Esophagus squamous epithelium (tissue), 5 donors: ENCODE results near the gene PPP1R12C. TPM values are rescaled to one million over a fixed set of nuclear protein-coding genes. Genes with fewer than 3 reads are reported as not detected.

Experiments used
- DNase-seq: peaks from one replicate; lab custom pipeline; 2025; lab: John Stamatoyannopoulos, UW
- H3K27ac ChIP-seq, 4 donors: fragments of 200-600 bp; sonication (generic); one replicate each; pipeline ENCODE4 v1.5.1; 2016 to 2019; ENCODE audit warnings: mild to moderate bottlenecking in 1 of 4
- H3K27me3 ChIP-seq, 4 donors: fragments of 200-600 bp; sonication (generic); 1 replicate in 3 of 4; 2 replicates in 1 of 4; pipeline versions ENCODE4 v1.5.1 to v1.6.0; 2017 to 2021; ENCODE audit warnings: antibody characterized with exemption in 1 of 4
- H3K36me3 ChIP-seq, 3 donors: fragments of 200-600 bp; sonication (generic); one replicate each; pipeline ENCODE4 v1.5.1; 2016 to 2019
- H3K4me1 ChIP-seq, 3 donors: fragments of 200-600 bp; sonication (generic); one replicate each; pipeline ENCODE4 v1.5.1; 2017 to 2019
- H3K4me3 ChIP-seq, 4 donors: fragments of 200-600 bp; sonication (generic); 1 replicate in 3 of 4; 2 replicates in 1 of 4; pipeline ENCODE4 v1.5.1; 2016 to 2019; ENCODE audit warnings: mild to moderate bottlenecking in 2 of 4, moderate library complexity in 1 of 4
- H3K9me3 ChIP-seq, 3 donors: fragments of 200-600 bp; sonication (generic); one replicate each; pipeline ENCODE4 v1.5.1; 2016 to 2019
- CTCF ChIP-seq, 6 experiments: fragments of 450-650 bp in 4 of 6; fragments of 200-600 bp in 2 of 6; sonication (generic) in 2 of 6; IDR thresholded peaks; one replicate each; pipeline ENCODE4 v1.5.1; 2016 to 2019; ENCODE audit warnings: antibody characterized with exemption in 6 of 6, mild to moderate bottlenecking in 4 of 6, moderate library complexity in 4 of 6
- POLR2A ChIP-seq, 4 donors: fragments of 450-650 bp; IDR thresholded peaks; one replicate each; pipeline ENCODE4 v1.6.1; 2017; ENCODE audit warnings: antibody characterized with exemption in 4 of 4, mild to moderate bottlenecking in 4 of 4, moderate library complexity in 3 of 4
- WGBS, 2 donors: methylation state at CpG; one replicate each; pipeline ENCODE4 v1.1.5; 2018; 5-methylcytosine and 5-hydroxymethylcytosine counted together
- intact Hi-C: fragments of 100-400 bp; cut with DNase I; formaldehyde crosslinking; loops from one replicate; pipeline ENCODE4 v1.15.0; 2022
- total RNA-seq, 4 donors: library from RNA; depleted of rRNA; stranded (reverse); fragments of >200 nt; gene quantifications; one replicate each; pipeline ENCODE4 v1.1.0, GENCODE V29; 2016
- donor health status: DM: yes; HTN: yes; CAD: no.

The PPP1R12C gene
- total RNA-seq, 4 donors from 2014 or later: 35.1 to 89.1 (median 43.7) TPM

- intact Hi-C loops: no loop called here
- no peak for TF ChIP-seq POLR2A (IDR thresholded peaks at IDR 0.05)
- no peak for TF ChIP-seq CTCF (IDR thresholded peaks at IDR 0.05)
- WGBS, 2 donors: 86 to 89% methylated on average over 7 to 12 of the region's 17 CpGs
- Histone ChIP-seq H3K4me3 (no peak overlapping the region), H3K4me1 (peaks cover 0 to 4% (median 0%) of the 10 kb centered on the region in 3 donors), H3K27me3 (no peaks in the 10 kb centered on the region), H3K9me3 (no peaks in the 10 kb centered on the region), H3K27ac (no peak overlapping the region), H3K36me3 (peaks cover 24 to 100% (median 40%) of the 10 kb centered on the region in 3 donors)
- no peak for DNase-seq
These were observed 70.3 kb downstream of the PPP1R12C start for GRCh38 chr19:55046975-55047622.

DNA sequence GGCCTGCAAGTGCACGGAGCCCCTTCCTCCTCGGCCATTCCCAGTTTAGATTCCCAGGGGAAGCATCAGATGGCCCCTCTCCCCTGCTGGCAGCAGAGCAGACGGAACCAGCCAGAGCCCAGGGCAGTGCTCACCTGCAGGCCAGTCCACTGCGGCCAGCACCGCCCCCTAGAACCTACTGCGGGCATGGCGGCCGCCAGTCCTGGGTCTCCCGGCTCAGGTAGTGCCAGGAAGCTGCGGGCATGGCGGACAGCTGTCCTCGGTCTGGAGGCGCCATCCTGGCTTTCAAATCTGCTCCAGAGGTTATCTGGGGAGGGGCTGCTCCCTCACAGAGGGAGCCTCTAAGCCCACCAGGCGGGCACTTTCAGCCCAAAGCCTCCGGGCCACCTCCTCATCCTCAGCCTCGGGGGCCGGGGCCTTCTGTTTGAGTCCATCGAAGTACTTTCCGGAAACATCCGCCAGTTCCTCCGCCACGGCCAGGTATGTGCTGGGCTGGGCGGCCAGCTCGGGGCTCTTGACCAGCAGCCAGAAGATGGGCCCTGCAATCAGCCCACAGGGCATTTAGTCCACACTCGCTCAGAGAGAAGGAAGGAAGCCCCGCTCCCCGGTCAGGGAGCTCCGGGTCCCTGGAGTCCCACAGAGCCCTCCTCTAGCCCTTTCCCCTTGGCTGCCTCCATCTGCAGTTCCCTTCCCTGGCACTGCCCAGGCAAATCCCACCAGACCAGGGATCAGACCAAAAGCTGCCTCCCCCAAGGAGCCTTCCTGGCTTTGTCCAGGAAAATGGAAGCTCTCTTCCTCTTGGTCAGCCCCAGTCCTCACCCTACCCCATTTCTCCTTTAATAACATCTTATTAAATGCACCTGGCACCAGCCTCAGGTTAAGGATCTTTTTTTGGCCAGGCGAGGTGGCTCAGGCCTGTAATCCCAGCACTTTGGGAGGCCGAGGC, 72.4 kb downstream of the PPP1R12C start:
- H3K27me3 ChIP-seq: no peaks in the 10 kb centered on the region
- H3K4me1 ChIP-seq: peaks cover 0 to 5% (median 0%) of the 10 kb centered on the region in 3 donors
- H3K4me3 ChIP-seq: no peak overlapping the region
- H3K9me3 ChIP-seq: no peaks in the 10 kb centered on the region
- no peak for TF ChIP-seq POLR2A (IDR thresholded peaks at IDR 0.05)
- TF ChIP-seq CTCF (IDR thresholded peaks at IDR 0.05): no peak
- DNase-seq: no peak
- peaks cover 24 to 100% (median 40%) of the 10 kb centered on the region in 3 donors for H3K36me3 ChIP-seq
- no peak overlapping the region for H3K27ac ChIP-seq
- intact Hi-C loops: no loop called here
- WGBS, 2 donors: 90 to 94% methylated on average over 5 to 15 of the region's 30 CpGs

DNA sequence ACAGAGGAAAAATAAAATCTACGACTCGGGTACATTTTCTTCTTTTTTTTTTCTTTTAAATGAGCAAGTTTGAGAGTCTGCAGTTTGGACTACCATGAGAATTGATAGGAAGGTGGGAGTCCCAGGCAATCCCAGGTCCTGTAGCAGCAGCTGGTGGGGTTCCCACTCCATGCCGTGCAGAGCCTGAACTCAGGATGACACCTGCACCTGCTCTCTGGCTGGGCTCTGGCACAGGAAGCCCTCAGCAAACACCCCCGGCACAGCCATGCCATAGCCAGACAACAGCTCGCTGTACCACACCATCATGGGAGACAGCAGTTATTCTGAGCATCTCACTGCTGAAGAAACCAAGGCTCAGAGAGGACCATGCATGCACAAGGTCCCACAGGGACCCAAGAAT, 73.2 kb downstream of the PPP1R12C start:
- H3K4me3 ChIP-seq: no peak overlapping the region
- peaks cover 24 to 95% (median 39%) of the 10 kb centered on the region in 3 donors for H3K36me3 ChIP-seq
- no peak overlapping the region for H3K27ac ChIP-seq
- DNase-seq: no peak
- H3K27me3 ChIP-seq: no peaks in the 10 kb centered on the region
- intact Hi-C loops: no loop called here
- no peaks in the 10 kb centered on the region for H3K9me3 ChIP-seq
- peaks cover 0 to 5% (median 0%) of the 10 kb centered on the region in 3 donors for H3K4me1 ChIP-seq
- 90 to 97% methylated on average over 2 to 5 of the region's 5 CpGs for WGBS, 2 donors
- TF ChIP-seq CTCF (IDR thresholded peaks at IDR 0.05) (no peak), POLR2A (IDR thresholded peaks at IDR 0.05) (no peak)

DNA sequence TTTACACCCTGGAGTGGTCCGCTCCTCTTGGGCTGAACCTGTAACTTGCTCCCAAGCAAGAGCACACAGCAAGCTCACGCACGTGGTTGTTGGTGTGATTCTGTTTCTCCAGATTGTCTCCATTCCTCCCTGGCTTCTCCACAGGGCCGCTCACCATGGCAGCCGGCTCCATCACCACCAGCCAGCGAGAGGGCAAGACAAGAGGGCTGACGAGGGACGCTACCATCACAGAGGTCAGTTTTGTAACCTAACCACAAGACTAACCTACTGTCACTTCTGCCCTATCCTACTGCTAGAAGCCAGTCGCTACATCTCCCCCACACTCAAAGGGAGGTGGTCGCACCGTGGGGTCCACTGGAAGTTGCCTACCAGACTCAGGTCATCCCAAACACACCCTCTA, 74.7 kb downstream of the PPP1R12C start:
- WGBS, 2 donors: 76 to 86% methylated on average over 7 of the region's 11 CpGs
- H3K4me1 ChIP-seq: peaks cover 0 to 5% (median 0%) of the 10 kb centered on the region in 3 donors
- TF ChIP-seq POLR2A (IDR thresholded peaks at IDR 0.05) (no peak), CTCF (IDR thresholded peaks at IDR 0.05) (no peak)
- H3K27ac ChIP-seq: no peak overlapping the region
- no peaks in the 10 kb centered on the region for H3K27me3 ChIP-seq
- no peaks in the 10 kb centered on the region for H3K9me3 ChIP-seq
- no peak for DNase-seq
- peaks cover 24 to 79% (median 28%) of the 10 kb centered on the region in 3 donors for H3K36me3 ChIP-seq
- H3K4me3 ChIP-seq: no peak overlapping the region
- intact Hi-C loops: no loop called here

DNA sequence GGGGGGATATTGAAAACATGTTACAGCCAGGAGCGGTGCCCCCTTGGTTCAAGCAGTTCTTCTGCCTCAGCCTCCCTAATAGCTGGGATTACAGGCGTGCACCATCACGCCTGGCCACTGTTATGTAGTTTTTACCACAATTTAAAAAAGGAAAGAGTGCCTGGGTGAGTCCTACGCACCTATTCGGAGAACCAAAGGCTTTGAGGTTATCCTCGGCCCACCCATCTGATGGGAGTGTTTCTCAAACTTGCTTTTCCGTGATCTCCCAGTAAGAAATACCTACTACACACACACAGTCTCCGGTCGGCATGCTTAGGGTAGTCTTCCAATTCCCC, 75.1 kb downstream of the PPP1R12C start:
- H3K4me3 ChIP-seq: no peak overlapping the region
- intact Hi-C loops: no loop called here
- peaks cover 22 to 75% (median 24%) of the 10 kb centered on the region in 3 donors for H3K36me3 ChIP-seq
- no peak overlapping the region for H3K27ac ChIP-seq
- peaks cover 0 to 5% (median 0%) of the 10 kb centered on the region in 3 donors for H3K4me1 ChIP-seq
- H3K27me3 ChIP-seq: no peaks in the 10 kb centered on the region
- no peaks in the 10 kb centered on the region for H3K9me3 ChIP-seq
- no peak for DNase-seq
- no peak for TF ChIP-seq POLR2A (IDR thresholded peaks at IDR 0.05)
- no peak for TF ChIP-seq CTCF (IDR thresholded peaks at IDR 0.05)
- WGBS, 2 donors: 72 to 85% methylated on average over 7 to 9 of the region's 9 CpGs
